ENCODE results near the gene C1QTNF4. TPM values are rescaled to one million over a fixed set of nuclear protein-coding genes. Genes with fewer than 3 reads are reported as not detected.

C1QTNF4 gene
- total and polyA plus RNA-seq, 9 of the 15 experiments (the other 6 are each of a cell fraction or from before 2014, with no cell fraction given), result not detected

DNA sequence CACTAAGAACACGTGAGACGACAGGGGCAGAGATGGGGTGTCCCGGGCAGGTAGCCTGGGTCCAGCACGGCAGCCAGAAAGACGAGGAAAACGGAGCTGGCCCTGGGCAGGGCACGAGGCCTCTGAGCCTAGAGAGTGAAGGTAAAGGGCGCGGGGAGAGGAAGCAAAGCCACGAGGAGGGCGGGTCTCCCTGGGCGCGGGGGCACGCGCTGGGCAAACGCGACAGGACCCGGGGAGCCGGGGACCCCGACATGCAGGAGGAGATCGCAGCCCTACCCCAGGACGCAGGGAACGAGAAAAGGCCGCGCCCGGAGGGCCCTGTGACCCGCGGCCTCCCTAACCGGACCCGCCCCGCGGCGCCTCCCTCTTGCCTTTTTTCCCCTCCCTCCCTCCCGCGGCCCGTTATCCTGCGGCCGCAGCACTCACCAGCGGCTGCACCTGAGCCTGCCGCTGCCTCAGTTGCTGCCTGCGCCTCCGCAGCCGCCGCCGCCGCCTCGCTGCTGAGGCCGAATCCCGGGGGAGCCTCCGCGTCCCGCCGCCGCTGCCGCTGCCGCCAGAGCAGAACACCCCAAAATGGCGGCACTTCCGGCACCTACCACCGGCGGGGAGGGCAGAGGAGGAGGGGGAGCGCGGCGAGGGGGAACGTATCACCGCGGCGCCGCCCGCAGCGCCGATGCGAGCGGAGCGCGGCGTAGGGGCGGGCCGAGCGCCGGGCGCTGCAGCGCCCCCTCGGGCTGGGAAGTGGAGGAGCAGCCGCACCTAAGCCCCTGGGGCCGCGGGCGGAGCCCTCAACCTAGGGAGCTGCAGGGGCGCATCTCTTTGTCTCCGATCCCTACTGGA is 41.4 kb downstream of the C1QTNF4 start, which contains the start of gene CELF1 (continued):
- TF ChIP-seq CBX3 (IDR thresholded peaks at IDR 0.05; ENCODE audit: borderline replicate concordance in 1 of 2, low read length in 2 of 2) (no peak), BRF2 (IDR thresholded peaks at IDR 0.05; ENCODE audit: borderline replicate concordance, insufficient read depth, insufficient read length) (no peak), NCOA4 (IDR thresholded peaks at IDR 0.05; ENCODE audit: partially characterized antibody) (no peak), HNRNPK (IDR thresholded peaks at IDR 0.05; ENCODE audit: low read depth, low read length, poor library complexity, severe bottlenecking) (no peak), ZNF121 (CRISPR knock-in tag; conservative IDR thresholded peaks at IDR 0.05) (no peak), ETV1 (tag; conservative IDR thresholded peaks at IDR 0.05; ENCODE audit: low read depth) (no peak), ZNF76 (CRISPR knock-in tag; IDR thresholded peaks at IDR 0.05; ENCODE audit: borderline replicate concordance) (no peak), ZNF384 (IDR thresholded peaks at IDR 0.05; ENCODE audit: low read depth, low read length) (no peak; the same call in 1 of the 2 replicates), ZNF583 (CRISPR knock-in tag; IDR thresholded peaks at IDR 0.05) (no peak), GATAD2A (IDR thresholded peaks at IDR 0.05) (no peak), CBX2 (IDR thresholded peaks at IDR 0.05; ENCODE audit: insufficient read depth, low read length, poor library complexity, severe bottlenecking) (no peak), ZNF586 (CRISPR knock-in tag; conservative IDR thresholded peaks at IDR 0.05) (no peak), FOXA3 (CRISPR knock-in tag; conservative IDR thresholded peaks at IDR 0.05 in 1 of 2, IDR thresholded peaks at IDR 0.05 in 1 of 2) (no peak), HIVEP1 (CRISPR knock-in tag; IDR thresholded peaks at IDR 0.05) (no peak), ZNF699 (CRISPR knock-in tag; IDR thresholded peaks at IDR 0.05; ENCODE audit: insufficient replicate concordance) (no peak), ZNF175 (CRISPR knock-in tag; IDR thresholded peaks at IDR 0.05; ENCODE audit: low read depth) (no peak), HDAC6 (IDR thresholded peaks at IDR 0.05; ENCODE audit: low read depth, low read length) (no peak), STAG1 (CRISPR knock-in tag; IDR thresholded peaks at IDR 0.05; ENCODE audit: borderline replicate concordance) (0 out of 2 replicates have a peak, but pooled peaks have one; percentile 37), ARID3A (IDR thresholded peaks at IDR 0.05; ENCODE audit: borderline replicate concordance, low read depth, low read length) (no peak), ZNF668 (CRISPR knock-in tag; IDR thresholded peaks at IDR 0.05) (no peak), SRSF1 (IDR thresholded peaks at IDR 0.05; ENCODE audit: low read depth, low read length) (no peak), KAT8 (IDR thresholded peaks at IDR 0.05; ENCODE audit: low read depth) (no peak)
- TF ChIP-seq, protein P1, sequence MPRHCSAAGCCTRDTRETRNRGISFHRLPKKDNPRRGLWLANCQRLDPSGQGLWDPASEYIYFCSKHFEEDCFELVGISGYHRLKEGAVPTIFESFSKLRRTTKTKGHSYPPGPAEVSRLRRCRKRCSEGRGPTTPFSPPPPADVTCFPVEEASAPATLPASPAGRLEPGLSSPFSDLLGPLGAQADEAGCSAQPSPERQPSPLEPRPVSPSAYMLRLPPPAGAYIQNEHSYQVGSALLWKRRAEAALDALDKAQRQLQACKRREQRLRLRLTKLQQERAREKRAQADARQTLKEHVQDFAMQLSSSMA (CRISPR knock-in tag; IDR thresholded peaks at IDR 0.05), result no peak

Data from K562 (cell line).